ENCODE measurements around the gene CLIC3. TPM values are rescaled to one million over a fixed set of nuclear protein-coding genes. Genes with fewer than 3 reads are reported as not detected.

Gene CLIC3
- total RNA-seq, 1 experiment from 2014 or later = not detected

GRCh38 chr9:137014166-137014565 lies 17.8 kb upstream of the CLIC3 start:
- Histone ChIP-seq H3K27ac (ENCODE audit: low read depth, low read length, poor library complexity, severe bottlenecking) (no peak overlapping the region), H3K4me3 (ENCODE audit: low read depth, low read length, poor library complexity, severe bottlenecking) (no peak overlapping the region), H3K27me3 (replicated peaks; ENCODE audit: insufficient read depth, low read depth, low read length, poor library complexity) (no peaks in the 10 kb centered on the region), H3K36me3 (ENCODE audit: insufficient read depth, low read length, poor library complexity, severe bottlenecking) (peaks cover 7% of the 10 kb centered on the region), H3K4me1 (ENCODE audit: insufficient read depth, low read length, poor library complexity, severe bottlenecking) (no peaks in the 10 kb centered on the region), H3K9me3 (ENCODE audit: low read depth, low read length, poor library complexity, severe bottlenecking) (no peaks in the 10 kb centered on the region)
- TF ChIP-seq EZH2 (IDR thresholded peaks at IDR 0.05; ENCODE audit: borderline replicate concordance, low read depth, low read length, poor library complexity, severe bottlenecking) (no peak), CTCF (conservative IDR thresholded peaks at IDR 0.05; ENCODE audit: low read depth, low read length) (no peak)
- CTCF ChIA-PET = no interaction called here
- DNase-seq (ENCODE audit: low spot score) = no peak
- POLR2A ChIA-PET (ENCODE audit: low non-redundant PET) = no interaction called here
- intact Hi-C loops (cut with micrococcal nuclease; ENCODE audit: unreplicated experiment) = no loop called here
- no TSS peak for BruUV-seq (replicated peaks)

GRCh38 chr9:137013571-137013940 lies 17.2 kb upstream of the CLIC3 start:
- no peak overlapping the region for H3K4me3 ChIP-seq (ENCODE audit: low read depth, low read length, poor library complexity, severe bottlenecking)
- no peaks in the 10 kb centered on the region for H3K4me1 ChIP-seq (ENCODE audit: insufficient read depth, low read length, poor library complexity, severe bottlenecking)
- ChIA-PET POLR2A (ENCODE audit: low non-redundant PET) (no interaction called here), CTCF (no interaction called here)
- no peak overlapping the region for H3K27ac ChIP-seq (ENCODE audit: low read depth, low read length, poor library complexity, severe bottlenecking)
- TF ChIP-seq CTCF (conservative IDR thresholded peaks at IDR 0.05; ENCODE audit: low read depth, low read length) = no peak
- no peak for TF ChIP-seq EZH2 (IDR thresholded peaks at IDR 0.05; ENCODE audit: borderline replicate concordance, low read depth, low read length, poor library complexity, severe bottlenecking)
- H3K27me3 ChIP-seq (replicated peaks; ENCODE audit: insufficient read depth, low read depth, low read length, poor library complexity) = no peaks in the 10 kb centered on the region
- peaks cover 7% of the 10 kb centered on the region for H3K36me3 ChIP-seq (ENCODE audit: insufficient read depth, low read length, poor library complexity, severe bottlenecking)
- no TSS peak for BruUV-seq (replicated peaks)
- intact Hi-C loops (cut with micrococcal nuclease; ENCODE audit: unreplicated experiment) = no loop called here
- H3K9me3 ChIP-seq (ENCODE audit: low read depth, low read length, poor library complexity, severe bottlenecking) = no peaks in the 10 kb centered on the region
- no peak for DNase-seq (ENCODE audit: low spot score)

- intact Hi-C loops (cut with micrococcal nuclease; ENCODE audit: unreplicated experiment) = no loop called here
- H3K27ac ChIP-seq (ENCODE audit: low read depth, low read length, poor library complexity, severe bottlenecking) = no peak overlapping the region
- peak; percentile 47 for DNase-seq (ENCODE audit: low spot score)
Observed at GRCh38 chr9:137012694-137013570, 16.6 kb upstream of the CLIC3 start.

More at GRCh38 chr9:137012694-137013570, 16.6 kb upstream of the CLIC3 start:
- ChIA-PET POLR2A (ENCODE audit: low non-redundant PET) (no interaction called here), CTCF (no interaction called here)
- H3K4me3 ChIP-seq (ENCODE audit: low read depth, low read length, poor library complexity, severe bottlenecking) = no peak overlapping the region
- peaks cover 7% of the 10 kb centered on the region for H3K36me3 ChIP-seq (ENCODE audit: insufficient read depth, low read length, poor library complexity, severe bottlenecking)
- no peaks in the 10 kb centered on the region for H3K4me1 ChIP-seq (ENCODE audit: insufficient read depth, low read length, poor library complexity, severe bottlenecking)
- TF ChIP-seq CTCF (conservative IDR thresholded peaks at IDR 0.05; ENCODE audit: low read depth, low read length) (no peak), EZH2 (IDR thresholded peaks at IDR 0.05; ENCODE audit: borderline replicate concordance, low read depth, low read length, poor library complexity, severe bottlenecking) (no peak)
- H3K27me3 ChIP-seq (replicated peaks; ENCODE audit: insufficient read depth, low read depth, low read length, poor library complexity) = no peaks in the 10 kb centered on the region
- H3K9me3 ChIP-seq (ENCODE audit: low read depth, low read length, poor library complexity, severe bottlenecking) = no peaks in the 10 kb centered on the region
- BruUV-seq (replicated peaks) = no TSS peak

Data from A673 (cell line).